ENCODE measurements around the gene CSPG5.

CSPG5 gene

DNA sequence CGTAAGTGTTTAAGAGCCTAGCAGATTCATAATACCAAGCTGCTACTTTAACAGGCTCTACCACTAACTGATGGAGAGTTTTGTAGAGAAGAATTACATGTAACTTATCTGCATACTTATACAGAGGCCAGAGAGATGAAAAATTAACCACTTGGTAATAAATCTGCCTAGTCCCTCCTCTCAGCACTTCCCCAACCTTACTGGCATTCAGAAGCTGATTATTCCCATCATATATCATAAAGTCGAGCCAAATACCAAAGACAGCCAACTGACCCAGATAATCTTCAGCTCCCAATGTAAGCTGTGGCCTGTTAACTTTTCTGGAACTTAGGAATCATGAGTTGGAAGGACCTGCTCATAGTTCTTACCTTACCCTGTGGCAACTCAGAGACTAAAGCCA lies 25.5 kb upstream of the CSPG5 start:
- no peak overlapping the region for H3K27ac ChIP-seq
- TF ChIP-seq, protein P1, sequence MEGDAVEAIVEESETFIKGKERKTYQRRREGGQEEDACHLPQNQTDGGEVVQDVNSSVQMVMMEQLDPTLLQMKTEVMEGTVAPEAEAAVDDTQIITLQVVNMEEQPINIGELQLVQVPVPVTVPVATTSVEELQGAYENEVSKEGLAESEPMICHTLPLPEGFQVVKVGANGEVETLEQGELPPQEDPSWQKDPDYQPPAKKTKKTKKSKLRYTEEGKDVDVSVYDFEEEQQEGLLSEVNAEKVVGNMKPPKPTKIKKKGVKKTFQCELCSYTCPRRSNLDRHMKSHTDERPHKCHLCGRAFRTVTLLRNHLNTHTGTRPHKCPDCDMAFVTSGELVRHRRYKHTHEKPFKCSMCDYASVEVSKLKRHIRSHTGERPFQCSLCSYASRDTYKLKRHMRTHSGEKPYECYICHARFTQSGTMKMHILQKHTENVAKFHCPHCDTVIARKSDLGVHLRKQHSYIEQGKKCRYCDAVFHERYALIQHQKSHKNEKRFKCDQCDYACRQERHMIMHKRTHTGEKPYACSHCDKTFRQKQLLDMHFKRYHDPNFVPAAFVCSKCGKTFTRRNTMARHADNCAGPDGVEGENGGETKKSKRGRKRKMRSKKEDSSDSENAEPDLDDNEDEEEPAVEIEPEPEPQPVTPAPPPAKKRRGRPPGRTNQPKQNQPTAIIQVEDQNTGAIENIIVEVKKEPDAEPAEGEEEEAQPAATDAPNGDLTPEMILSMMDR (IDR thresholded peaks at IDR 0.05): no peak
- no peak for TF ChIP-seq ZFX (IDR thresholded peaks at IDR 0.05; ENCODE audit: borderline replicate concordance)

DNA sequence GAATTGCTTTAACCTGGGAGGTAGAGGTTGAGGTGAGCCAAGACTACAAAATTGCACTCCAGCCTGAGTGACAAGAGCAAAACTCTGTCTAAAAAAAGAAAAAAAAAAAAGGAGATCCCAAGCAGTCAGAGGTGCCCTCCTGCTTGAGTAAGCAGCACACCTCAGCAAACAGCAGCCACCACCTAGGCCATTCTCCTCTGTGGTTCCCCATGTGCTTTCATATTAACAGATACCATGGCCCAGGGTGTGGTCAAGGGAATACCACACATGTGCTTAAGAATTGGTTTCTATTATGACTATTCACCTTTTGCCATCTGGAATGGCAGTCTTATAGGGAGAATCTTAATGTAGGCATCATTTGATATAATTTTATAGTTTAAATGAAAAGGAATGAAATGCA lies 24.7 kb upstream of the CSPG5 start:
- no peak for TF ChIP-seq ZFX (IDR thresholded peaks at IDR 0.05; ENCODE audit: borderline replicate concordance)
- TF ChIP-seq, protein P1 (IDR thresholded peaks at IDR 0.05): no peak
- no peak overlapping the region for H3K27ac ChIP-seq

DNA sequence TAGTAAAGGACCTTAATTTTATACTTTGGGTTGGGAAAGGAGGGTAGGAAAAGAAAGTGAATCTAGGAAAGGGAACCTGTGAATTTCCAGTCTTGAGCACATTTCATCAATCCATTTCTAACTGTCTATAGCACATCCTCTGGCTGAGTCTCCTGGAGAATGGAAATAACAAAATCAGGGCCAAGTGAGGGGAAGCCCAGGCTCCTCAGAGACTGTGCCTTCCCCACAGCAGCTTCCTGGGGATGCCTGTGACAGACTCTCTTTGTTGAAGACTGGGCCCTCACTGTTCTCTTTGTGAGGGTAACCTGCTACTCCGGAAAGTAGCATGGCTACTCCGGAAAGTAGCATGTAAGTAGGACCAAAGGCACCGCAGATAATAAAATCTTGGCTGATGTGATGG lies 22.6 kb upstream of the CSPG5 start:
- TF ChIP-seq ZFX (IDR thresholded peaks at IDR 0.05; ENCODE audit: borderline replicate concordance): no peak
- TF ChIP-seq, protein P1 (IDR thresholded peaks at IDR 0.05): no peak
- no peak overlapping the region for H3K27ac ChIP-seq

DNA sequence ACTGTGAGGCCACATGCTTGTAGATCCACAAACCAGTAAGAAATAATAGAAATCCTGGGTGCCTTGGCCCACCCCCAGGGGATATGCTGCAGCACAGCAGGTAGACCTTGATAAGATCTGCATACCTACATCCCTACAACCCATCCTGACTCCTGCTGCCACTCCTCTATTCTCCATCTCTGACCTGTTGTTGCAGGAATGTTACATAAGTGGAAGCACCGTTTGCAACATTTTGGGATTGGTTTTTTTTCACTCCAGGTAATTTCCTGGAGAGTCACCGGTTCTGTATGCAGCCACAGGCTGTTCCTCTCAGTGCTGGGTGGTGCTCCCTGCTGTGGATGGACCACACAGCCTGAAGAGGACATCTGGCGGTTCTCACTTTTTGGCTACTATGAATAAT lies 16.1 kb upstream of the CSPG5 start:
- H3K27ac ChIP-seq: no peak overlapping the region
- TF ChIP-seq, protein P1 (IDR thresholded peaks at IDR 0.05): no peak
- no peak for TF ChIP-seq ZFX (IDR thresholded peaks at IDR 0.05; ENCODE audit: borderline replicate concordance)

DNA sequence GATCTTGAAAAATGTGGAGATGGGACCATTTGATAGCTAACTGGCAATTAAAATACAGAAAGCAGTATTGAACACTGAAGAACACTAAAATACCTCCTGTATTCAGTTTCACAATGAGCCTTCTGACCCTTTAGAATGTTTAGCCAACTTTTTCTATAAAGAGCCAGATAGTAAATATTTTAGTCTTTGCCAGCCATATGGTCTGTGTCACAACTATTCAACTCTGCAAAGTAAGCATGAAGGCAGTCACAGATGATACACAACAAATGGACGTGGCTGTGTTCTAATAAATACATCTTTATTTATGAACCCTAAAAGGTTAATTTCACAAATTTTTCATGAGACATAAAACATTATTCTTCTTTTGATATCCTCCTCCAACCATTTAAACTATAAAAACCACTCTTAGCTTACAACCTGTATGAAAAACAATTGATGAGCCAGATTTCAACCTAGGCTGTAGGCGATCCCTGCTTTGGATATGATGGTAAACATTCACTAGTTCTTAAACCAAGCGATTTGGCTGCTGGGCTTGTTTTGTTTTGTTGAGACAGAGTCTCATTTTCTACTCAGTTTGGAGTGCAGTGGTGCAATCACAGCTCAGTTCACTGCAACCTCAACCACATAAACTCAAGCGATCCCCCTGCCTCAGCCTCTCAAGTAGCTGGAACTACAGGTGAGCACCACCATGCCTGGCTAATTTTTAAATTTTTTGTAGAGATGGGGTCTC lies 13.6 kb upstream of the CSPG5 start:
- no peak for TF ChIP-seq ZFX (IDR thresholded peaks at IDR 0.05; ENCODE audit: borderline replicate concordance)
- TF ChIP-seq, protein P1 (IDR thresholded peaks at IDR 0.05): no peak
- H3K27ac ChIP-seq: no peak overlapping the region

DNA sequence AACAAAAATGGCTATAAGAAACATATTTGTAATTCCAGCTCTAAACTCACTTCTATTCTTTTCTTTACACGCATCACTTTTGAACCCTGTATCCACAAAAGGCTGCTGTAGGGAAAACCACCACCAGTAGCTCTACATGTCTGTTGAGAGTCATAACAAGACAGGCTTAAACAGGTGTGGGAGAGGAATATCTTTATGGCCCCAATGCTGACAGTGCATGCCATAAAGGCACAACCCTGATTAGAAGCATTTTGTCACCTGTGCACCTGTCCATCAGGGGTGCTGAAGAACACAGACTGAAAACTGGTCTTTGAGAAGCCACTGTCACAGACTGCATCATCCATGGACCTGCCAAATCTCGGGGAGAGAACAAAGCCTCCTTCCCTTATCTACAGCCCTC lies 11.6 kb upstream of the CSPG5 start:
- H3K27ac ChIP-seq: no peak overlapping the region
- TF ChIP-seq, protein P1 (IDR thresholded peaks at IDR 0.05): no peak
- no peak for TF ChIP-seq ZFX (IDR thresholded peaks at IDR 0.05; ENCODE audit: borderline replicate concordance)

DNA sequence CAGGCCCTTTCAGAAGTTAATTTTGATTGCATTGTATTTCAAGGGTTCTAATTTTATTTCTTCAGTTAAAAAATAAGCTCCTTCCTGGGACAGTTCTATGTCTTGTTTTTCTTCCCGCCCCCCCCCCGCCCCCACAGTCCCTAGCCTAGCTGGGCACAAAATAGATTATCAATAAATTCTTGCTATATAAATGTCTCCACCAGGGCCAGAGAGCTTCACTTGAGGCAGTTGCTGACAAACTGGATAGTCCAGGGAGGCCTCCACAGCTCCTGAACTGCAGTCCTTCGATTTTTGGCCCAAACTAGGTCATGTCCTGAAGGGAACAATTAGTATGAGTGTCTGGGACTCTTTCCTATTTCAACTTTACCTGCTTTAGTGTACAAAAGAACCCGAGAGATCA lies 9.9 kb upstream of the CSPG5 start:
- no peak overlapping the region for H3K27ac ChIP-seq
- no peak for TF ChIP-seq ZFX (IDR thresholded peaks at IDR 0.05; ENCODE audit: borderline replicate concordance)
- TF ChIP-seq, protein P1 (IDR thresholded peaks at IDR 0.05): no peak
